ENCODE measurements around the gene C10orf90. TPM values are rescaled to one million over a fixed set of nuclear protein-coding genes. Genes with fewer than 3 reads are reported as not detected.

Gene C10orf90
- total RNA-seq, 4 donors from 2014 or later: not detected

GRCh38 chr10:126668505-126668904, 2.0 kb downstream of the C10orf90 start:
- Histone ChIP-seq H3K36me3 (no peaks in the 10 kb centered on the region), H3K9me3 (no peaks in the 10 kb centered on the region), H3K27ac (no peak overlapping the region), H3K4me3 (no peak overlapping the region), H3K27me3 (no peaks in the 10 kb centered on the region), H3K4me1 (no peaks in the 10 kb centered on the region)
- TF ChIP-seq CTCF (IDR thresholded peaks at IDR 0.05): no peak
- TF ChIP-seq EP300 (IDR thresholded peaks at IDR 0.05): no peak
- no peak for TF ChIP-seq POLR2A (IDR thresholded peaks at IDR 0.05)
- 96 to 98% methylated on average over 4 of the region's 4 CpGs for WGBS, 2 donors
- no peak for DNase-seq (ENCODE audit: low spot score in 2 of 2)

- no peaks in the 10 kb centered on the region for H3K27me3 ChIP-seq
- no peak overlapping the region for H3K4me3 ChIP-seq
- H3K36me3 ChIP-seq: no peaks in the 10 kb centered on the region
- no peak for DNase-seq (ENCODE audit: low spot score in 2 of 2)
- 89 to 95% methylated on average over 3 of the region's 3 CpGs for WGBS, 2 donors
- TF ChIP-seq POLR2A (IDR thresholded peaks at IDR 0.05) (no peak), CTCF (IDR thresholded peaks at IDR 0.05) (no peak), EP300 (IDR thresholded peaks at IDR 0.05) (no peak)
- peaks cover 0 to 5% (median 0%) of the 10 kb centered on the region in 4 donors for H3K4me1 ChIP-seq
- no peak overlapping the region for H3K27ac ChIP-seq
- no peaks in the 10 kb centered on the region for H3K9me3 ChIP-seq
These were observed 2.9 kb downstream of the C10orf90 start for GRCh38 chr10:126667568-126667967.

GRCh38 chr10:126665207-126665606, 5.3 kb downstream of the C10orf90 start:
- no peaks in the 10 kb centered on the region for H3K9me3 ChIP-seq
- 80 to 85% methylated on average over 4 of the region's 4 CpGs for WGBS, 2 donors
- DNase-seq (ENCODE audit: low spot score in 2 of 2): no peak
- H3K27me3 ChIP-seq: no peaks in the 10 kb centered on the region
- H3K27ac ChIP-seq: no peak overlapping the region
- H3K4me3 ChIP-seq: no peak overlapping the region
- no peak for TF ChIP-seq CTCF (IDR thresholded peaks at IDR 0.05)
- no peak for TF ChIP-seq EP300 (IDR thresholded peaks at IDR 0.05)
- no peak for TF ChIP-seq POLR2A (IDR thresholded peaks at IDR 0.05)
- H3K36me3 ChIP-seq: no peaks in the 10 kb centered on the region
- H3K4me1 ChIP-seq: peaks cover 0 to 9% (median 0%) of the 10 kb centered on the region in 4 donors

GRCh38 chr10:126663880-126664279, 6.6 kb downstream of the C10orf90 start:
- H3K27ac ChIP-seq: no peak overlapping the region

GRCh38 chr10:126663328-126663727, 7.2 kb downstream of the C10orf90 start:
- no peak for TF ChIP-seq CTCF (IDR thresholded peaks at IDR 0.05)
- no peak for TF ChIP-seq POLR2A (IDR thresholded peaks at IDR 0.05)
- TF ChIP-seq EP300 (IDR thresholded peaks at IDR 0.05): peak in 1 of 2 donors; percentile 33
- Histone ChIP-seq H3K9me3 (no peaks in the 10 kb centered on the region), H3K4me1 (peaks cover 0 to 9% (median 0%) of the 10 kb centered on the region in 4 donors), H3K4me3 (no peak overlapping the region), H3K36me3 (no peaks in the 10 kb centered on the region), H3K27ac (no peak overlapping the region), H3K27me3 (no peaks in the 10 kb centered on the region)
- 33 to 50% methylated on average over 9 of the region's 9 CpGs for WGBS, 2 donors
- DNase-seq (ENCODE audit: low spot score in 2 of 2): peak; percentile 22 to 49

More at GRCh38 chr10:126663880-126664279, 6.6 kb downstream of the C10orf90 start:
- no peaks in the 10 kb centered on the region for H3K27me3 ChIP-seq
- 40 to 54% methylated on average over 5 of the region's 5 CpGs for WGBS, 2 donors
- H3K9me3 ChIP-seq: no peaks in the 10 kb centered on the region
- peaks cover 0 to 9% (median 0%) of the 10 kb centered on the region in 4 donors for H3K4me1 ChIP-seq
- TF ChIP-seq CTCF (IDR thresholded peaks at IDR 0.05): no peak
- no peak for TF ChIP-seq POLR2A (IDR thresholded peaks at IDR 0.05)
- TF ChIP-seq EP300 (IDR thresholded peaks at IDR 0.05): no peak
- no peak for DNase-seq (ENCODE audit: low spot score in 2 of 2)
- no peaks in the 10 kb centered on the region for H3K36me3 ChIP-seq
- H3K4me3 ChIP-seq: no peak overlapping the region
